GM19395 (cell line): Measurements from ENCODE around the gene TSHZ2.
"Not testable (repeated sequence)": the region's sequence is repeated elsewhere in the genome, so short reads cannot be mapped to it uniquely, and the experiment has no call there.

Source experiments
- ATAC-seq: cut with Tn5 transposase; IDR thresholded peaks from one replicate; pipeline ENCODE4 v1.9.1; 2021; ENCODE audit warnings: mild to moderate bottlenecking, moderate library complexity; ENCODE audit not compliant: unreplicated experiment

The TSHZ2 gene

DNA sequence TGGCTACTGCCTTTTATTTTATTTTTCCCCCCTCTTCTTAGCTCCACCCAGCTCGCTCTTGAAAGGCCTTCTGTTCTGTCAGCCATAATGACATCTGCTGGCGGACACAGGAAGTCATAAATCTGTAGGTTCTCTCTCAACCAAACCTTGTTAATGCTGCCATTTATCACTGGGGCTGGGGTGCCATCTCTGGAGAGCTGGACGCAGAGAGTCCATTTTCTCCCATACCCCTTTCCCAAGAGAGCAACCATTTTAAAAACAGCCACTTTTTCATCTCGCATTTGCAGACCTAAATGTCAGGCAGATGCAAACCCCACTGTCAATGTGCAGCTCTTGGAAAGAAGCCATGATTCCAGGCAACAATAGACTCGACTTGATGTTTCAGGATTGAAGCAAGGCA lies 13.0 kb upstream of the TSHZ2 start:
- ATAC-seq: no peak

DNA sequence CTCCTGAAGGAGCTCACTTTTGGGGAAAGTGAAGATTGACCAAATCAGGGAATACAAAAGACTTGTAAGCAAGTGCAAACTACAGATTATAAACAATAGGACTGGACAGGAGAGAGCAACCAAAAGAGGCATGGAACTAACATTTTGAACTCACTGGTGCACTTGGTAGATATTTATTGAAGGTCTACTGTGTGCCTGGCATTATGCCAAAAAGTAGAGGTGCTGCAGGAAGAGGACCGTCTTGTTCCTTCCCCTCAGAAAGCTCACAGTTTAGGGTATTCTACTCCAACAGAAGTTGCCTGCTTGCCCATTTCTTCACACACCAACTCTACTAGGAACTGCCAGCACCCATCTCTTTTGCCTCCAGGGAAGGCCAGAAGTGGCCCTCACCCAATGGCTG lies 10.0 kb upstream of the TSHZ2 start:
- ATAC-seq: no peak

DNA sequence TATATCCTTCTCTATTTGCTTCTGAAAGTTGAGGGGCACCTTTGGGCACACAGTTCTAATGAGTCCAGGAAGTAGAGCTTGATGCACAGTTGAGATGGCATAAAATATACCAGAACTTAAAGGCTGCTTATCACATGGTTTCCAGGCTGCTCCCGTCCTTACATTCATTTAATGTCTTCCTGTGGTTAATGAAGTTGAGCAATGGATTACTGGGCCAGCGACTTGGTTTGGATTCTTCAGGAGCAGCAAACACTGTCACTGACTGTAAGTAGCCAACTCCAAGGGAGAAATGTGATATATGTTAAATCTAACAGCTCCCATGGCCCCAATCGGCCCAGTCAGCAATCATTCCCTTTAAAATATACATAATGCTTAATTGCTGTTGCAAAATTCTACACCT lies 9.0 kb upstream of the TSHZ2 start:
- ATAC-seq: no peak

DNA sequence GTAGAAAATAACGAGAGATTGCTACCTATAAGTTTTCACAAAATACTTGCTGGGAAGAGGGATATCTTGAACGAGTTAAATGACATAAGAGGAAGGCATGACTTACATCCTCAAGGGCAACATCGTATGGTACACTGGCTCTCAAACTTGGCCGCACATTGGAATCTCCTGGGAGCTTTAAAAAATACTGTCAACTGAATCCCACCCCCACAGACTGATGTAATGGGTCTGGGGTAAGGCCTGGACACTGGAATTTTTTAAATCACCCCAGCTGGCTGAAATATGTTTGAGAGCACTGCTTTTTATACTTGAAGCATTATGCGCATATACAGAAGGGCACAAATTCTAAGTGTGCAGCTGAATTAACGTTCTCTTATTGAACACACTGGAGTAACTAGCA lies 8.0 kb upstream of the TSHZ2 start:
- ATAC-seq: no peak

- ATAC-seq: no peak
Measured at GRCh38 chr20:52965380-52965779, 6.8 kb upstream of the TSHZ2 start.

DNA sequence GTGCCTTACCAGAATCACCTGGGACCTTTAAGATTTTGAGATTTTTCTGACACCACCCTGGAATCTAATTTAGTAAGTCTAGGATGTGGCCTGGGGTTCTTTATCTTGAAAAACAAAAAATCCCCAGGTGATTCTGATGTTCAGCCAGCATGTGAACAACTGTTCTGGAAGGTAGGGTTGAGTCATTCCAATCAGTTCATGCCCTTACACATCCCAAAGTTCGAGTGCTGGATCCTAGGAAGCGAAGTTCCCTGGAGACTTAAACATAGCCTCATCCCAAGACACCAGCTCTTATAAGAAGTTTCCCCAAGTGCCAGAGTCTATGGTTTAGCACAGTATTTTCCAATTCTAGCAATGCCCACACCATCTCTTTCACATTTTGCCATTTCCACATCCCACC lies 6.3 kb upstream of the TSHZ2 start:
- no peak for ATAC-seq

DNA sequence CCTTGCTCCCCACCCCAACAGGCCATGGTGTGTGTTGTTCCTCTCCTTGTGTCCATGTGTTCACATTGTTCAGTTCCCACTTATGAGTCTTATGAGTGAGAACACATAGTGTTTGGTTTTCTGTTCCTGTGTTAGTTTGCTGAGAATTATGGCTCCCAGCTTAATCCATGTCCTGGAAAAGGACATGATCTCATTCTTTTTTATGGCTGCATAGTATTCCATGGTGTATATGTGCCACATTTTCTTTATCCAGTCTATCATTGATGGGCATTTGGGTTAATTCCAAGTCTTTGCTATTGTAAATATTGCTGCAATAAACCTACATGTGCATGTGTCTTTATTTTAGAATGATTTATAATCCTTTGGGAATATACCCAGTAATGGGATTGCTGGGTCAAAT lies 5.6 kb upstream of the TSHZ2 start:
- ATAC-seq: not testable (repeated sequence)

- ATAC-seq: no peak
Measured at GRCh38 chr20:52971498-52972189, 514 bp upstream of the TSHZ2 start.

- ATAC-seq: no peak
Measured at GRCh38 chr20:52972965-52973819, 1.0 kb downstream of the TSHZ2 start.

- ATAC-seq: no peak
Measured at GRCh38 chr20:52974179-52974594, 2.0 kb downstream of the TSHZ2 start.

DNA sequence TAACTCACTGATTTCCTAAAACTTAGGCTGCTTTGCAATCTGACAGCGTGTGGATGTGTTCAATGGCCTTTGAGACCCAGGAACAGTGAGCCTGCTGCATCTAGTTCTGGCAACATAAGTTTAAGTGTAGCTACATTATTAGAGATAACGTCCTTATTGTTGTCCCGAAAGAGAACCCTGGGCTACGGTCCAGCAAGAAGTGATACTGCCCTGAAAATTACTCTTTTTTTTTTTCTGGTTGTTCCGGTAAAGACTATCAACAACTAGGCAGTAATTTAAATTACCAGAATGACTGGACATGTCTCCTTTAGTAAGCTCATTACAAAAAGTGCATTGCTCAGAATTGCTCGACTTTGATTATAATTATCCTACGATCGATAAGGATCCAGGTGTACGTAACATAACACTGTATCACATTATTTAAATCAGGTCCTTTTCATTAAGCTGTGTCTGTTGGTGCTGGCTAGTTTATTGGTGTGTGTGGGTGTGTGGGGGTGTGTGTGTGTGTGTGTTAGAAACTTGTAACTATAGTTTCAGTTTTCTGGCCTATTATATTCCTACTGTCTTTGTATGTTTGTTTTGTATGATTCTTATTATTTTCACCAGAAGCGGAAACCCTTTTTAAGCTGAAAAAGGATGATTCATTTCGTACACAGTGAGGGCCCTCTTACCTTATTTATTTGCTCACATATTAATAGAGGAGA lies 3.0 kb downstream of the TSHZ2 start:
- ATAC-seq: no peak

DNA sequence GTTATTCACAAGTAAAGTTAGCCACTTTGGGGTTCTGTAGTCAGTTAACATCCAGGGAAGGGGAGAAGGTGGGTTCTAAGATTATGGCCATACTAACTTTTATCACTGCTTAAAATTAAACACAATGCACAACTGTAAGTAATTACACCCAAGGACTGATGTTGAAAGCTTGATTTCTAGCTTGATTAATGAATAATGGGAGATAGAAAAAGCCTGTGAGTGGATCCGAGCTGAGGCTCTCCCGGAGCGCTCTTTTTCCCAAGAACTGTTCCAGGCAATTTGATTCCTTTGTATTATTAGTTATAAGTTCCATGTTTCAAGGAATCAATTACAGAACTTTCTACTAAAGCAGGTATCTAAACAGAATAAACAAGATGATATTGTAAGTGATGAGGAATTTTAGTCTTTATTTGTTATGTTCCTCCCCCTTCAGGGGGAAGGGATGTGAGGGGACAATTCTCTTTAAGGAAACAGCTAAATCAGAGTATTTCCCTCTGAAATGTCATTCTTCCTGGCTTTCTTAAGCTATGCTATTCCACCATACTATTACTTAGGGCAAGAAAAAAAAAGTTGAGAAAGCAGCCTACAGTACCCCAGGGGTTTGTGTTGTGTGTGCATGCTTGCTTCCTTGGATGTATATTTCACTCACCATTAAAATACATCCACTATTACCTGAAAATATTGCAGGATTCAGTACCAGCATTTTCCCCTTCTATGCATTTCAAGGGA lies 3.8 kb downstream of the TSHZ2 start:
- ATAC-seq: no peak

DNA sequence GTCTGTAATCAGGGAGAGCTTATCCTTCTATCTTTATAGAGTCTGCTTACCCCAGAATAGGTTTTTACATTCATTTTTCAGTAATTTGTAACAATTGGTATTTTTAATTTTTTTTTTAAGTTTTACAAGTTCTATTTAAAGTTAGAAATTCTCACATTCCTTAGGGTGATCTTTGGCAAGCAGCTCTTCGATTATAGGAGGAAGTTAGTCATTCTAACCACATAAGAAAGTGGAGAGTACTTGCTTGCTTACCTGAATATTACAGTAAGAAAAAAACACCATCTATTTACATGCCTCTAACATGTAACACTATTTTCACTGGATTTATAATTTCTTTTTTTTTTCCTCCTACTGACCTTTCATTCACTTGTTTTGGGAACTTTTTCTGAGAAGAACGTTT lies 6.7 kb downstream of the TSHZ2 start:
- no peak for ATAC-seq

- no peak for ATAC-seq
Measured at GRCh38 chr20:52981051-52981450, 8.9 kb downstream of the TSHZ2 start.

DNA sequence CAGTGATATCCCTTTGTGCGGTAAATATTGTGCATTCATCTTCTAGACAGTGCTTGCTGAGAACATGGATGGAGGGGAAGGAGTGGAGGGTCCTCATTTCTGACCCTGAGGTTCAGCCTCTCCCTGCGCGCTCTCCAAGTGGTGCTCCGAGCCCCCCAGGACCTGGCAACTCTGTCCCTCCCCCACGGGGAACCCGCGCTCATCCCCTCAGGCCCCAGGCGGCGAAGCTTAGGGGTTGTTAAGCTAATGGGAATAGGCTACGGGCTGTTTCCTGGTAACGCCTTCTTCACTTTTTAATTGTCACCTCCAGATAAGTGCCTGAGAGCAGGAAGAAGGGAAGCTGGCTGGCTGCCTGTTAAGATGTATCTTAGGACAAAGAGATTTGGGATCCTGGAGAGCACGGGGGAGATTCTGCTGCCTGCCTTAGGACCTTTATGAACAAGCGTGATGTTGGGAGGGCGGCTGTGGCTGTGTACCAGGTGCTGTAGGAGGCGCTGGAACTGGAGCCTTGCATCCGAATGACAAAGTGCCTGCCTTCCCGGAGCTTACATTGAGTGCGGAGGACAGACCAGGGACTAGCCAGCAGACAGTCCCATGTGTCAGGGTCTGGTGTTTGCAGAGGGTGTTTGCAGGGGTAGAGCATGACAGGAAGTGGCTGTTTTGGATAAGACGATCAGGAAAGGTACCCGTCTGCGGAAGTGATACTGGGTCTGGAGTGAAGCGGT lies 11.7 kb downstream of the TSHZ2 start:
- no peak for ATAC-seq

DNA sequence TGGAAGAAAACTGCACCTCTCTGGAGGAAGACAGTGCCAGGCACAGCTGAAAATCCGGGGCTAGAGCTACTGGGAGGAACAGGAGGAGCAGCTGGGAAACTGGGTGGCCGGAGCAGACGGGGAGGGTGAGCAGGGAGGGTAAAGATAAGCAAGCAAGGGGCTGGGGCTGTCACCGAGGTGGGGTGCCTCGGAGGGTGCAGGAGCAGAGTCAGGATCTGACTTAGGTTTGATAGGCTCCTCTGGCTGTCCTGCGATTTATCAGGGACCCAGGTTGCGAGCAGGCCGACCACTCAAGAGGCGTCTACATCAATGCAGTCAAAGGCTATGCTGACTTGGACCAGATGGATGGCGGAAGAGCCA lies 12.3 kb downstream of the TSHZ2 start:
- ATAC-seq: no peak

DNA sequence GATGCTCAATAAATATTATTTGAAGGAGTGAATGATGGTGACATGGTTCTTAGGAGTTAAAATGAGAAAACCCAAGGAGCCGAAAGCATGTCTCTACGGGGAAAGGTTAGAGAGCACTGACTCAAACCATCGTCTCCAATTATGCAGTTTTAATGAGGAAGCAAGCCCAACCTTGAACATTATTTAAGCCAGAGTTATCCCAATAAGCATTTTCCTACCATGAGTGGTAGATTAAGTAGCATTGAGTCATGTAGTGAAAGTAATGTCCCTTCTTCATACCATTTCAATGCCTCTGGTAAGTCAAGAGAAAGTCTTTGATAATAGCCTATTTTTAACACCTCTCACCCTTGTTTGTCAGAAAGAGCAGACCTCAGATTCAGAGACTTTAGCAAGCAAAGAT lies 13.5 kb downstream of the TSHZ2 start:
- no peak for ATAC-seq

DNA sequence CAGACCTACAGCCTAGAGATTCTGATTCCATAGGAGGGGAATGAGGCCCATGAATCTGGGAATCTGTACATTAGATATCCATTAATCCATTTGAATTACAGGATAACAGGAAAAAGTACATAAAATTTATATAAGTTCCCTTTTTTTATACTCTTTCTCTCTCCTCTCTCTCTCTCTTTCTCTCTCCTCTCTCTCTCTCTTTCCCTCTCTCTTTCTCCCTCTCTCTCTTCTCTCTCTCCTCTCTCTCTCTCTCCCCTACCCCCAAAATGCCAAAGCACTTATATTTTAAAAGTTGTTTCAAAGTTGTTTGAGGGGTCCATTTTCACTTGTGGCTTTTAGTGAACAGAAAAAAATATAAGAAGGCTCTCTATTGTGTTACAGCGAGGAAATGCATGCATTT lies 15.1 kb downstream of the TSHZ2 start:
- ATAC-seq: no peak

- no peak for ATAC-seq
Measured at GRCh38 chr20:52991830-52992229, 19.7 kb downstream of the TSHZ2 start.

DNA sequence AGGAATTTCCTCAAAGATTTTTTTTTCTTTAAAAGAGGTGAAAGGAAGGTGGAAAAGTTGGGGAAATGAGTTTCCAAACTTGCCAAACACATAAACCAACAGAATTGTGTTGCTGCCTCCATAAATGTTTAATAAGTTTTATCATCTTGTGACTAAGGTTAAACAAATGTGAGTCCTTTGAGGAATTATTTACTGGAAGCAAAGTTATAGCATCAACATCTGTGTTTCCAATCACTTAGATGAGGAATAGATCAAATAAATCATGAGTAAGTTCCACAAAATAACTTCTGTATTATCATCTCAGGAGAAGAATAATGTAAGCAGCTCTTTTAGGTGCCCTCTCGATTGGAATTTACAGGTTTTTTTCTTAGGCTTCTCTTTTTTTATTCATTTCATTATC lies 20.5 kb downstream of the TSHZ2 start:
- ATAC-seq: no peak

GRCh38 chr20:52993076-52993475 lies 20.9 kb downstream of the TSHZ2 start:
- no peak for ATAC-seq
